Tibial nerve (tissue), 4 donors: ENCODE data around the gene PANX1. TPM values are rescaled to one million over a fixed set of nuclear protein-coding genes. Genes with fewer than 3 reads are reported as not detected.

Experiments
- DNase-seq, 2 donors: peaks; one replicate each; pipeline ENCODE4 v3.0.0-alpha.2; 2019; ENCODE audit warnings: low spot score in 2 of 2
- H3K27ac ChIP-seq, 4 donors: fragments of 200-600 bp; sonication (generic) in 3 of 4; one replicate each; pipeline ENCODE4 v1.5.1; 2017 to 2019; ENCODE audit warnings: mild to moderate bottlenecking in 1 of 4
- H3K27me3 ChIP-seq, 2 donors: fragments of 200-600 bp; sonication (generic) in 1 of 2; one replicate each; pipeline versions ENCODE4 v1.5.1 to v1.6.0; 2017 to 2019
- H3K36me3 ChIP-seq, 3 donors: fragments of 200-600 bp; sonication (generic); one replicate each; pipeline ENCODE4 v1.5.1; 2018 to 2019
- H3K4me1 ChIP-seq, 4 donors: fragments of 200-600 bp; sonication (generic) in 3 of 4; one replicate each; pipeline ENCODE4 v1.5.1; 2017 to 2019
- H3K4me3 ChIP-seq, 4 donors: fragments of 200-600 bp; sonication (generic) in 3 of 4; one replicate each; pipeline ENCODE4 v1.5.1; 2017 to 2019; ENCODE audit warnings: mild to moderate bottlenecking in 1 of 4, moderate library complexity in 1 of 4
- H3K9me3 ChIP-seq, 4 donors: fragments of 200-600 bp; sonication (generic) in 3 of 4; one replicate each; pipeline ENCODE4 v1.5.1; 2017 to 2019
- CTCF ChIP-seq, 5 experiments: fragments of 200-600 bp in 3 of 5; fragments of 450-650 bp in 2 of 5; sonication (generic) in 3 of 5; IDR thresholded peaks; one replicate each; pipeline ENCODE4 v1.5.1; 2016 to 2019; ENCODE audit warnings: antibody characterized with exemption in 5 of 5, mild to moderate bottlenecking in 3 of 5, moderate library complexity in 2 of 5
- EP300 ChIP-seq, 2 donors: sonication (generic); formaldehyde crosslinking; IDR thresholded peaks; one replicate each; pipeline ENCODE4 v1.6.1; 2017; ENCODE audit warnings: antibody characterized with exemption in 2 of 2, mild to moderate bottlenecking in 1 of 2
- POLR2A ChIP-seq, 2 donors: fragments of 450-650 bp; IDR thresholded peaks; one replicate each; pipeline ENCODE4 v1.6.1; 2017; ENCODE audit warnings: antibody characterized with exemption in 2 of 2, mild to moderate bottlenecking in 2 of 2, moderate library complexity in 2 of 2
- WGBS, 2 donors: methylation state at CpG; one replicate each; pipeline ENCODE4 v1.1.5; 2018; 5-methylcytosine and 5-hydroxymethylcytosine counted together
- total RNA-seq, 4 donors: library from RNA; depleted of rRNA; stranded (reverse); fragments of >200 nt; gene quantifications; one replicate each; pipeline ENCODE4 v1.1.0, GENCODE V29; 2016

Gene PANX1
- total RNA-seq, 4 donors from 2014 or later, result 17.5 to 36.6 (median 19.5) TPM

- Histone ChIP-seq H3K27ac (no peak overlapping the region), H3K9me3 (no peaks in the 10 kb centered on the region), H3K36me3 (no peaks in the 10 kb centered on the region), H3K4me3 (no peak overlapping the region), H3K4me1 (peaks cover 0 to 80% (median 31%) of the 10 kb centered on the region in 4 donors), H3K27me3 (no peaks in the 10 kb centered on the region)
- DNase-seq, result no peak
- no peak for TF ChIP-seq CTCF (IDR thresholded peaks at IDR 0.05)
- TF ChIP-seq POLR2A (IDR thresholded peaks at IDR 0.05), result no peak
- no peak for TF ChIP-seq EP300 (IDR thresholded peaks at IDR 0.05)
- WGBS, 2 donors, result 88 to 95% methylated on average over 9 of the region's 9 CpGs
These were observed 18.8 kb downstream of the PANX1 start for GRCh38 chr11:94147433-94147845.

GRCh38 chr11:94148189-94148588, 19.5 kb downstream of the PANX1 start:
- H3K4me1 ChIP-seq, result peaks cover 0 to 82% (median 28%) of the 10 kb centered on the region in 4 donors
- WGBS, 2 donors, result 44 to 60% methylated on average over 2 of the region's 2 CpGs

DNA sequence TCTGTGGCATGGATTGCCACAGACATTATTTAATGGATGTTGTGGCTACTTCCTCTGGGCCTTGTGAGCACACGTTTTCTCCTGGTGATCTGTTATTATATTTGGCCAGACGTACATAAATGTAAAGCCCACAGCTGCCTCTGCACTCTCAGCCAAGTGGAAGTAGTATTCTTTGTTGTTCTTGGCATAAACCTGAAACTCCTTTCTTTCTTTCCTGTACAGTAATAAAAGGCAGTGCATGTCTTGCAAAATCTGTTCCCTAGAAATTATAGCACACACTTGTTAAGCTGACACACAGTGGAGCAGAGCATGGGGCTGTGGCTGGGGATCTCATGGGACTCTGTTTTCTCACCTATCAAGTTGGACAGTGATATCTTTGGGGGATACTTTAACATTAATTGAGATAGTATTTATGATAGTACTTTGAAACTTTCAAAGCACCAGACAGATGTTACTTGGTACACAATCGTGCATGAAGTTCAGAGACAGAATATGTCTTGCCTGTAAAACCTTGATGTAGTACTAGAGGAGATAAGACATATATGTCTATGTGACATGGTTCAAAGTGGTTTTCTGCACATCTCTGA, 20.9 kb downstream of the PANX1 start:
- no peak for TF ChIP-seq CTCF (IDR thresholded peaks at IDR 0.05)
- TF ChIP-seq POLR2A (IDR thresholded peaks at IDR 0.05), result no peak
- no peak for TF ChIP-seq EP300 (IDR thresholded peaks at IDR 0.05)
- WGBS, 2 donors, result 38 to 44% methylated on average over 3 of the region's 3 CpGs
- H3K4me1 ChIP-seq, result peaks cover 0 to 89% (median 26%) of the 10 kb centered on the region in 4 donors

More at GRCh38 chr11:94148189-94148588, 19.5 kb downstream of the PANX1 start:
- TF ChIP-seq POLR2A (IDR thresholded peaks at IDR 0.05), result no peak
- no peak for TF ChIP-seq CTCF (IDR thresholded peaks at IDR 0.05)
- TF ChIP-seq EP300 (IDR thresholded peaks at IDR 0.05), result no peak
- no peak for DNase-seq
- no peak overlapping the region for H3K4me3 ChIP-seq
- H3K27ac ChIP-seq, result no peak overlapping the region
- no peaks in the 10 kb centered on the region for H3K9me3 ChIP-seq
- no peaks in the 10 kb centered on the region for H3K27me3 ChIP-seq
- no peaks in the 10 kb centered on the region for H3K36me3 ChIP-seq

GRCh38 chr11:94150056-94150455, 21.4 kb downstream of the PANX1 start:
- no peak for DNase-seq
- Histone ChIP-seq H3K4me1 (peaks cover 0 to 92% (median 26%) of the 10 kb centered on the region in 4 donors), H3K4me3 (no peak overlapping the region), H3K27me3 (no peaks in the 10 kb centered on the region), H3K27ac (no peak overlapping the region), H3K36me3 (peaks cover 0 to 8% (median 4%) of the 10 kb centered on the region in 3 donors), H3K9me3 (no peaks in the 10 kb centered on the region)
- TF ChIP-seq POLR2A (IDR thresholded peaks at IDR 0.05) (no peak), EP300 (IDR thresholded peaks at IDR 0.05) (no peak)
- WGBS, 2 donors, result 88 to 97% methylated on average over 3 of the region's 3 CpGs

More for the DNA sequence above, 20.9 kb downstream of the PANX1 start:
- DNase-seq, result no peak
- no peaks in the 10 kb centered on the region for H3K9me3 ChIP-seq
- H3K36me3 ChIP-seq, result peaks cover 0 to 8% (median 0%) of the 10 kb centered on the region in 3 donors
- H3K4me3 ChIP-seq, result no peak overlapping the region
- H3K27ac ChIP-seq, result no peak overlapping the region
- H3K27me3 ChIP-seq, result no peaks in the 10 kb centered on the region

DNA sequence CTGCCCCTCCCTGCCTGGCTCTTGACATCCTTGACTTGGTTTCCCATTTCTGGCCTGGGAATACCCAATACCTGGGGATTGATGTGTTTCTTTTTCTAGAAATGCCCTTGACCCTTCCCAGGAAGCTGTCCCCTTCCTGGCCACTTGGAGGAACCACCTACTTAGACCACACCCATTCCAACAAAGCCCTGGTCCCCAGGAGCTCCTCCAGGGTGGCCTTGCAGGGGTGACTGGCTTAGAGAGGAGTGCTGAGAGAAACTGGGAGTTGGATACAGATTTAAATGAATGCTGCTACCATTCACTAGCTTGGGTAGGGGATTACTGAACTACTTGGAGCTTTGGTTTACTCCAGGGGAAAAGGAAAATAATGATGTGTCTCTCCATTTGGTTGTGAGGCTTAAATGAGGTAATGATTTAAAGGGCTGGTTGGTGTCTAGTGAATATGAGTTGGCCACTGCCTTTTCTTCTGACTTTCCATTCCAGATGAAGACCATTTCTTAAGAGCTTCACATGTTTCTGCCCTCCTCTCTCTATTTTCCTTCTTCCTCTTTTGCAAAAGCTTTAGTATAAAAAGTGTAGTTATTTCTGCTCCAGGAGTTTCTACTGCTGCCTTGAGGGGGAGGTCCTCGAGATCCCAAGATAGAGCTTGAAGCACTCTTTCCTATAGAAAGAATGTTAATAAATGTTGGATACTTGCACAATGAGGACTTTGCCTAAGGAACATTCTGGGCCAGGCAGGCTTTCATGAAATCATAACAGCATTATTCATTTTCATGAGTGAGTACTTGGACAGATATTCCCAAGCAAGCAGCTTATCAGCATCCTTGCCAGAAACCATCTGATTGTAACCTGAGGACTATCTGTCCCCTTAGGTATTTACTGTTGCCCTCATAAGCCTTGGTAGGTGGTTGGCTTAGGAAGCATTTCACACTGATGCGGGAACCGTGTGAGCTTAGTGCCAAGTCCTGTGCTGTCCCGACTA, 22.4 kb downstream of the PANX1 start:
- WGBS, 2 donors, result 84 to 85% methylated on average over 4 of the region's 4 CpGs
- TF ChIP-seq CTCF (IDR thresholded peaks at IDR 0.05) (no peak), EP300 (IDR thresholded peaks at IDR 0.05) (no peak), POLR2A (IDR thresholded peaks at IDR 0.05) (no peak)
- Histone ChIP-seq H3K27ac (peak overlapping the region in 2 of 4 donors; percentile 44 to 58), H3K9me3 (no peaks in the 10 kb centered on the region), H3K36me3 (peaks cover 0 to 8% (median 5%) of the 10 kb centered on the region in 3 donors), H3K4me1 (peaks cover 0 to 85% (median 26%) of the 10 kb centered on the region in 4 donors), H3K4me3 (no peak overlapping the region), H3K27me3 (no peaks in the 10 kb centered on the region)
- no peak for DNase-seq
